Sigmoid colon (tissue), 4 donors: Measurements from ENCODE around the gene C6orf58.

Experiments used
- CTCF ChIP-seq, 4 experiments: fragments of 450-650 bp in 3 of 4; fragments of 200-600 bp in 1 of 4; IDR thresholded peaks; one replicate each; pipeline ENCODE4 v1.5.1; 2016 to 2019; ENCODE audit warnings: antibody characterized with exemption in 4 of 4, mild to moderate bottlenecking in 3 of 4, moderate library complexity in 2 of 4
- EP300 ChIP-seq, 4 donors: sonication (generic); formaldehyde crosslinking; IDR thresholded peaks; one replicate each; pipeline ENCODE4 v1.6.1; 2017; ENCODE audit warnings: antibody characterized with exemption in 4 of 4

- no peak for TF ChIP-seq EP300 (IDR thresholded peaks at IDR 0.05)
- no peak for TF ChIP-seq CTCF (IDR thresholded peaks at IDR 0.05)
Observed at GRCh38 chr6:127586372-127586771, 9.4 kb downstream of the C6orf58 start.
